NCI-H128 (cell line): Measurements from ENCODE around the gene NIP7.
"Not testable (repeated sequence)": the region's sequence is repeated elsewhere in the genome, so short reads cannot be mapped to it uniquely, and the experiment has no call there.

Source experiments
- DNase-seq: peaks from one replicate; lab custom pipeline; 2025; ENCODE audit not compliant: unreplicated experiment; lab: John Stamatoyannopoulos, UW

Gene NIP7

GRCh38 chr16:69339289-69340094 lies at the start of gene NIP7, which contains the start of gene COG8:
TSS of gene NIP7 (plus strand) at chr16:69339772. CDS start at chr16:69339830, 58 bp downstream.
TSS of gene COG8 (minus strand) at chr16:69339564. CDS start at chr16:69339552, 12 bp downstream.
- DNase-seq: peak; percentile 92

- DNase-seq: not testable (repeated sequence)
These were observed 47.9 kb upstream of the NIP7 start for GRCh38 chr16:69291657-69292056.

- DNase-seq: no peak
These were observed 46.2 kb upstream of the NIP7 start for GRCh38 chr16:69293401-69293800.

GRCh38 chr16:69294051-69294450 lies 45.5 kb upstream of the NIP7 start:
- DNase-seq: no peak

GRCh38 chr16:69296771-69297170 lies 42.8 kb upstream of the NIP7 start:
- DNase-seq: not testable (repeated sequence)

- DNase-seq: no peak
These were observed 41.3 kb upstream of the NIP7 start for GRCh38 chr16:69298261-69298660.

- DNase-seq: no peak
These were observed 38.4 kb upstream of the NIP7 start for GRCh38 chr16:69301187-69301586.

- DNase-seq: no peak
These were observed 37.7 kb upstream of the NIP7 start for GRCh38 chr16:69301861-69302260.

- DNase-seq: no peak
These were observed 37.3 kb upstream of the NIP7 start for GRCh38 chr16:69302301-69302700.

- DNase-seq: no peak
These were observed 33.5 kb upstream of the NIP7 start for GRCh38 chr16:69306031-69306430.

- no peak for DNase-seq
These were observed 32.5 kb upstream of the NIP7 start for GRCh38 chr16:69307091-69307490.

GRCh38 chr16:69307856-69308255 lies 31.7 kb upstream of the NIP7 start:
- DNase-seq: no peak

- no peak for DNase-seq
These were observed 30.3 kb upstream of the NIP7 start for GRCh38 chr16:69309316-69309715.

GRCh38 chr16:69310653-69311532 lies 28.7 kb upstream of the NIP7 start, which contains the start of gene VPS4A:
TSS of gene VPS4A (plus strand) at chr16:69311350. CDS start at chr16:69311512, 162 bp downstream.
- peak; percentile 84 for DNase-seq

GRCh38 chr16:69311533-69312387 lies 27.8 kb upstream of the NIP7 start:
- no peak for DNase-seq

- no peak for DNase-seq
These were observed 26.1 kb upstream of the NIP7 start for GRCh38 chr16:69313469-69313868.

GRCh38 chr16:69314534-69314933 lies 25.0 kb upstream of the NIP7 start:
- no peak for DNase-seq

GRCh38 chr16:69315486-69316311 lies 23.9 kb upstream of the NIP7 start:
- DNase-seq: no peak

GRCh38 chr16:69316595-69317034 lies 23.0 kb upstream of the NIP7 start:
- DNase-seq: no peak
